Measurements from ENCODE around the gene IRAK3.

DNA sequence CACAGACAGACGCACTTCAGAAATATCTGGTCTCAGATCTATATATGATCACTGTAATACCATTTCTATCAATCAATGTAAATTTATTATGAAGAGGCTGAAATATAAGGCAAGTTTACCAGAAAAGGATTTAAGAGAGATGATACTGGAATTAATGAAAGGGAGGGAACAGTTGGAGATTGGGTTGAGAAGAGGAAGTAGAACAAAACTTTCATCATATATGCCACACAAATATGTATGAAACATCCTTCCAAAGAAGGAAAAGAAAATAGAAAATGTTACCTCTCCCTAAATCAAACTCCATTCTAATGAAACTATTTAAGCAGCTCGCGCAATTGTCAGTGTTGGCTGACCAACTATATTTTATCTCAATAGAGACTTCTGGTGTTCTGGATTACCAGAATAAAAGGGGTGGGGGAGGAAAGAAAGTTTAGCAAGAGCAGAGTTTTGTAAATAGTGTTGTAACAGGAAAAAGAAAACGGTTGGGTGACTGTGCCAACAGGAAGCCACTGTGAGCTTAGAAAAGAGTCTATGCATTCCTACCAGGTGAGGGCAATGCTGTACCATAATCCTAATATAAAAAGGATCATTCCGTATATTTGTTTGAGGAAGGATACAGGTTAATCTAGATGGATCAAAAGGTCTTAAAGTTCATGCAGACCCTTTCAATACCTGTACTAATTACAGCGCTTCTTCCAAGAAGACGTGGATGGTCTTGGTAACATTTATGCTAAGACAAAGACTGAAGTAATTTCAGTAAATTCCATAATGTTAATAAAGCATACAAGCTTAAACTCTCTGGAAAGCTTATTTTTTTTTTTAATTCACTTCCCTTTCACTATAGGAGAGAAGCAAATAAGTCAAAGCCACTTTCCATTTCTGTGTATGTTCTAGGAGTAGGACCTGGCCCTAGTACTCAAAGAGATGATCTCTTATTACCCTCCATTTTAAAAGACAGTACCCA is 43.9 kb upstream of the IRAK3 start:
- TF ChIP-seq, protein P1, sequence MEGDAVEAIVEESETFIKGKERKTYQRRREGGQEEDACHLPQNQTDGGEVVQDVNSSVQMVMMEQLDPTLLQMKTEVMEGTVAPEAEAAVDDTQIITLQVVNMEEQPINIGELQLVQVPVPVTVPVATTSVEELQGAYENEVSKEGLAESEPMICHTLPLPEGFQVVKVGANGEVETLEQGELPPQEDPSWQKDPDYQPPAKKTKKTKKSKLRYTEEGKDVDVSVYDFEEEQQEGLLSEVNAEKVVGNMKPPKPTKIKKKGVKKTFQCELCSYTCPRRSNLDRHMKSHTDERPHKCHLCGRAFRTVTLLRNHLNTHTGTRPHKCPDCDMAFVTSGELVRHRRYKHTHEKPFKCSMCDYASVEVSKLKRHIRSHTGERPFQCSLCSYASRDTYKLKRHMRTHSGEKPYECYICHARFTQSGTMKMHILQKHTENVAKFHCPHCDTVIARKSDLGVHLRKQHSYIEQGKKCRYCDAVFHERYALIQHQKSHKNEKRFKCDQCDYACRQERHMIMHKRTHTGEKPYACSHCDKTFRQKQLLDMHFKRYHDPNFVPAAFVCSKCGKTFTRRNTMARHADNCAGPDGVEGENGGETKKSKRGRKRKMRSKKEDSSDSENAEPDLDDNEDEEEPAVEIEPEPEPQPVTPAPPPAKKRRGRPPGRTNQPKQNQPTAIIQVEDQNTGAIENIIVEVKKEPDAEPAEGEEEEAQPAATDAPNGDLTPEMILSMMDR (IDR thresholded peaks at IDR 0.05) = peak; percentile 89
- TF ChIP-seq ZFX (IDR thresholded peaks at IDR 0.05; ENCODE audit: borderline replicate concordance) = no peak

Measured in 22Rv1 (cell line).